ENCODE results near the gene C15orf62.

C15orf62 gene

GRCh38 chr15:40744815-40745152 is 25.0 kb upstream of the C15orf62 start:
- no peak overlapping the region for H3K4me3 Mint-ChIP-seq
- no peak overlapping the region for H3K27ac Mint-ChIP-seq
- DNase-seq, result no peak
- H3K9me3 Mint-ChIP-seq, result no peaks in the 10 kb centered on the region
- peaks cover 15% of the 10 kb centered on the region for H3K4me1 Mint-ChIP-seq
- H3K36me3 Mint-ChIP-seq (ENCODE audit: low read depth), result peaks cover 26% of the 10 kb centered on the region
- TF ChIP-seq, protein P1, sequence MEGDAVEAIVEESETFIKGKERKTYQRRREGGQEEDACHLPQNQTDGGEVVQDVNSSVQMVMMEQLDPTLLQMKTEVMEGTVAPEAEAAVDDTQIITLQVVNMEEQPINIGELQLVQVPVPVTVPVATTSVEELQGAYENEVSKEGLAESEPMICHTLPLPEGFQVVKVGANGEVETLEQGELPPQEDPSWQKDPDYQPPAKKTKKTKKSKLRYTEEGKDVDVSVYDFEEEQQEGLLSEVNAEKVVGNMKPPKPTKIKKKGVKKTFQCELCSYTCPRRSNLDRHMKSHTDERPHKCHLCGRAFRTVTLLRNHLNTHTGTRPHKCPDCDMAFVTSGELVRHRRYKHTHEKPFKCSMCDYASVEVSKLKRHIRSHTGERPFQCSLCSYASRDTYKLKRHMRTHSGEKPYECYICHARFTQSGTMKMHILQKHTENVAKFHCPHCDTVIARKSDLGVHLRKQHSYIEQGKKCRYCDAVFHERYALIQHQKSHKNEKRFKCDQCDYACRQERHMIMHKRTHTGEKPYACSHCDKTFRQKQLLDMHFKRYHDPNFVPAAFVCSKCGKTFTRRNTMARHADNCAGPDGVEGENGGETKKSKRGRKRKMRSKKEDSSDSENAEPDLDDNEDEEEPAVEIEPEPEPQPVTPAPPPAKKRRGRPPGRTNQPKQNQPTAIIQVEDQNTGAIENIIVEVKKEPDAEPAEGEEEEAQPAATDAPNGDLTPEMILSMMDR (IDR thresholded peaks at IDR 0.05), result no peak
- peaks cover 5% of the 10 kb centered on the region for H3K27me3 Mint-ChIP-seq (ENCODE audit: low read depth, poor library complexity)

- no peaks in the 10 kb centered on the region for H3K9me3 Mint-ChIP-seq
- H3K27ac Mint-ChIP-seq, result peak overlapping the region; percentile 61
- H3K36me3 Mint-ChIP-seq (ENCODE audit: low read depth), result peaks cover 26% of the 10 kb centered on the region
- H3K4me1 Mint-ChIP-seq, result peaks cover 15% of the 10 kb centered on the region
- TF ChIP-seq, protein P1 (IDR thresholded peaks at IDR 0.05), result no peak
- peaks cover 5% of the 10 kb centered on the region for H3K27me3 Mint-ChIP-seq (ENCODE audit: low read depth, poor library complexity)
- no peak overlapping the region for H3K4me3 Mint-ChIP-seq
- DNase-seq, result no peak
These were observed 22.8 kb upstream of the C15orf62 start for GRCh38 chr15:40746916-40747418.

DNA sequence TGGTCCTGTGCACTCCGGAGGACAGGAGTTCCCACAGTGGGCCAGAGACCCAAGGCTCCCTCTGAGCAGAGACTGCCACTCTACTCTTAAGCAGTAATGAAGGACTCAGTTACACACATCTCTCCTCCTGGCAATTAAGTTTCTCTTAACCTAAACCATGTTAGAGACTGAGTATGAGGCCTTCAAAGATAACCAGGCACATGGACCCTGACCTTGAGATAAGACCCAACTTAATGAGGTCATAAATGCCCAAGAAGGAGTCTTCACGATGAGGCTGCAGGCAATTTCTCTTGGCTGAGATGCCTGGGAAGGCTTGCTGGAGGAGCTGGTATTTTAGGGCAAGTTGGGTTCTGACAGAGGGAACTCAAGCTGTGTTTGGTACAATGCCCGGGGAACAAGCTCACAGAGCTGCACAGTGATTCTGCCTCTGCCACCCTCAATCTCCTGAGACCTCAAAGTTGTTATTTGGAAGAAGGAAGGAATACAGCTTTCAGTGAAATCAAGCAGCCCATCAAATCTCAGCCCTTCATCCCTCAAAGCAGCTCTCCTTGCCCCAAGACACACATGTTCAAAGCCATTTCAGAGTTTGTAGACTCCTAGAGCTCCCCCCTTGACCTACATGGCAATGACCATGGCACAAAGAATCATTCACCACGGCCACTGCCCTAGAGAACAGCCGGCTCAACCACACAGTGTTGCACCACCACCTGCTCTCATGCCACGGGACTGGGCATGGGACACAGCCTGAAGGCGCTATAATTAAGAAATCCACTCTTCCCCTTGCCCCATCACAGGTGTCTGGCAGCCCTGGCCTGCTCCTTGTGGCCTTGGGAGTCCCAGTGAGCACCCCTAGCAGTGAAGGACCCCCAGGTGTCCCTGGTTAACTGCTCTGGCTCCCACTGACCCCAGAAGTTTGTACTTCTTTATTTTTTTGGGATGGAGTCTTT is 21.8 kb upstream of the C15orf62 start:
- Mint-ChIP-seq H3K27ac (peak overlapping the region; percentile 61), H3K4me1 (peaks cover 19% of the 10 kb centered on the region), H3K27me3 (ENCODE audit: low read depth, poor library complexity) (no peaks in the 10 kb centered on the region), H3K4me3 (no peak overlapping the region), H3K36me3 (ENCODE audit: low read depth) (peaks cover 19% of the 10 kb centered on the region), H3K9me3 (no peaks in the 10 kb centered on the region)
- DNase-seq, result no peak
- TF ChIP-seq, protein P1 (IDR thresholded peaks at IDR 0.05), result no peak

GRCh38 chr15:40749151-40749630 is 20.6 kb upstream of the C15orf62 start:
- TF ChIP-seq, protein P1 (IDR thresholded peaks at IDR 0.05), result no peak
- Mint-ChIP-seq H3K4me3 (no peak overlapping the region), H3K36me3 (ENCODE audit: low read depth) (peaks cover 19% of the 10 kb centered on the region), H3K27ac (no peak overlapping the region), H3K4me1 (peaks cover 28% of the 10 kb centered on the region), H3K27me3 (ENCODE audit: low read depth, poor library complexity) (no peaks in the 10 kb centered on the region), H3K9me3 (no peaks in the 10 kb centered on the region)
- DNase-seq, result no peak

GRCh38 chr15:40750885-40751284 is 18.9 kb upstream of the C15orf62 start:
- no peak for DNase-seq
- no peak overlapping the region for H3K27ac Mint-ChIP-seq
- H3K4me3 Mint-ChIP-seq, result no peak overlapping the region
- peaks cover 10% of the 10 kb centered on the region for H3K36me3 Mint-ChIP-seq (ENCODE audit: low read depth)
- H3K9me3 Mint-ChIP-seq, result no peaks in the 10 kb centered on the region
- TF ChIP-seq, protein P1 (IDR thresholded peaks at IDR 0.05), result no peak
- H3K4me1 Mint-ChIP-seq, result peaks cover 32% of the 10 kb centered on the region
- H3K27me3 Mint-ChIP-seq (ENCODE audit: low read depth, poor library complexity), result no peaks in the 10 kb centered on the region
